ENCODE measurements around the gene MRPS15.
A peak's percentile ranks its signal among the peaks of the same experiment; 100 is the strongest.

MRPS15 gene

GRCh38 chr1:36486439-36487335 is 22.5 kb upstream of the MRPS15 start:
- H3K27ac ChIP-seq: peak overlapping the region; percentile 92
- peaks cover 77 to 84% of the 10 kb centered on the region in 2 experiments for H3K4me1 ChIP-seq (ENCODE audit: control insufficient read depth in 1 of 2, insufficient read depth in 1 of 2, low read depth in 1 of 2, low read length in 1 of 2)
- peaks cover under 1% of the 10 kb centered on the region for H3K36me3 ChIP-seq
- no peaks in the 10 kb centered on the region for H3K27me3 ChIP-seq
- H3K9me3 ChIP-seq: no peaks in the 10 kb centered on the region
- peak overlapping the region; percentile 58 to 88 for H3K4me3 ChIP-seq (ENCODE audit: low read depth in 1 of 2, low read length in 1 of 2)
- TF ChIP-seq CTCF (IDR thresholded peaks at IDR 0.05): no peak

GRCh38 chr1:36486093-36486438 is 21.9 kb upstream of the MRPS15 start:
- no peaks in the 10 kb centered on the region for H3K27me3 ChIP-seq
- no peak for TF ChIP-seq CTCF (IDR thresholded peaks at IDR 0.05)

GRCh38 chr1:36484099-36484498 is 19.9 kb upstream of the MRPS15 start:
- H3K36me3 ChIP-seq: peaks cover 26% of the 10 kb centered on the region
- H3K4me1 ChIP-seq (ENCODE audit: control insufficient read depth in 1 of 2, insufficient read depth in 1 of 2, low read depth in 1 of 2, low read length in 1 of 2): peaks cover 85 to 93% of the 10 kb centered on the region in 2 experiments
- no peaks in the 10 kb centered on the region for H3K27me3 ChIP-seq
- H3K9me3 ChIP-seq: no peaks in the 10 kb centered on the region
- H3K4me3 ChIP-seq (ENCODE audit: low read depth in 1 of 2, low read length in 1 of 2): peak overlapping the region; percentile 88 to 100
- peak overlapping the region; percentile 92 for H3K27ac ChIP-seq
- TF ChIP-seq CTCF (IDR thresholded peaks at IDR 0.05): no peak

More at GRCh38 chr1:36486093-36486438, 21.9 kb upstream of the MRPS15 start:
- Histone ChIP-seq H3K36me3 (peaks cover 6% of the 10 kb centered on the region), H3K4me3 (ENCODE audit: low read depth in 1 of 2, low read length in 1 of 2) (peak overlapping the region; percentile 58 to 88), H3K4me1 (ENCODE audit: control insufficient read depth in 1 of 2, insufficient read depth in 1 of 2, low read depth in 1 of 2, low read length in 1 of 2) (peaks cover 78 to 90% of the 10 kb centered on the region in 2 experiments), H3K9me3 (no peaks in the 10 kb centered on the region), H3K27ac (peak overlapping the region; percentile 92)

- H3K4me3 ChIP-seq (ENCODE audit: low read depth in 1 of 2, low read length in 1 of 2): peak within 1 kb of the TSS; percentile 88 to 100
- H3K27ac ChIP-seq: peak within 1 kb of the TSS; percentile 92
- peaks cover 84 to 93% of the 10 kb centered on the region in 2 experiments for H3K4me1 ChIP-seq (ENCODE audit: control insufficient read depth in 1 of 2, insufficient read depth in 1 of 2, low read depth in 1 of 2, low read length in 1 of 2)
- TF ChIP-seq CTCF (IDR thresholded peaks at IDR 0.05): no peak
- H3K9me3 ChIP-seq: no peaks in the 10 kb centered on the region
- H3K36me3 ChIP-seq: peaks cover 38% of the 10 kb centered on the region
- H3K27me3 ChIP-seq: no peaks in the 10 kb centered on the region
Measured at GRCh38 chr1:36482724-36483388, 18.7 kb upstream of the MRPS15 start, which contains the start of gene CSF3R. CSF3R (minus strand) TSS chr1:36482913; CDS start chr1:36479496, 3,417 bp downstream.

DNA sequence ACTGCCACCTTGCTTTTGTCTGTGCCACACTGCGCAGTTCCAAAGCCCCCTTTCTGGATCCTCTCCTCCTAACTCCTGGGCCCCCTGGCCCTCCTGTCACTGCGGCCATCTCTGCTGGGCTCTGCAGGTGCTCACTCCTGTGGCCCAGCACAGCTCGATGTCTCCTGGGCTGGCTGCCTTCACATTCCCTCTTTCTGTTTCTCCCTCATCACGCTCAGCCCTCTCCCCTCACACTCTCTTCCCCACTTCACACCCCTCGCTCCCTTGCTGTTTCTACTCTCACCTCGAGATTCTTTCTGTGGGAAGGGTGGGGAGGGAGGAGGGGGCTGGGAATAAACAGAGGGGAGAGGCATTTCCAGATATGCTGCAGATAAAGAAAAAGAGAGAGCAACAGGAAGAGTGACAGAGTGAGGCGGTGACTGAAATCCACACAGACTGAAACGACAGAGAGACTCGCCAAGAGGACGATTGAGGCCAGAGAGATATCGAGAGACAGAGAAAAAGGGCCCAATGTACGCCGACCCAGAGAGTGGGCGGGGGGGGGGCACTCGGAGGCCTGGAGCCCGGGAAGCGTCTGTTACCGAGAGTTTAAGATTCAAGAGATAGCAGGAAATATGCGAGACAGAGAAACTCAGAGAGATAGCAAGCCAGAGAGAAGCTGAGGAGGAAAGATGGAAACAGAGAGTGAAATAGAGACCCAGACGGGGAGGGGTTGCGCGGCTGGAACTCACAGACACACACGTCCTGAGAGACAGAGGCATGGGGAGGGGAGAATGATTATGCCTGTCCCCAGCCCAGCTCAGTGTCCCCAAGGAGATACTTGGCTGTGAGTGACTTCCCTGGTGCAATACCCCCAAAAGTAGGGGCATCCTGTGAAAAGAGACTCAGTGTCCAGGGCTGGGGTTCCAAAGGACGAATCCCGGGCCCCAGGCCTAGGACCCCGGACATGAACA is 17.9 kb upstream of the MRPS15 start:
- Histone ChIP-seq H3K36me3 (peaks cover 46% of the 10 kb centered on the region), H3K27me3 (no peaks in the 10 kb centered on the region), H3K4me1 (ENCODE audit: control insufficient read depth in 1 of 2, insufficient read depth in 1 of 2, low read depth in 1 of 2, low read length in 1 of 2) (peaks cover 84 to 93% of the 10 kb centered on the region in 2 experiments), H3K4me3 (ENCODE audit: low read depth in 1 of 2, low read length in 1 of 2) (peak overlapping the region; percentile 88 to 100), H3K27ac (peak overlapping the region; percentile 92), H3K9me3 (no peaks in the 10 kb centered on the region)
- no peak for TF ChIP-seq CTCF (IDR thresholded peaks at IDR 0.05)

All from neutrophil (primary cell).